ENCODE data around the gene INO80B.

INO80B gene

GRCh38 chr2:74507145-74507925 lies 52.4 kb downstream of the INO80B start, which contains the start of gene PCGF1:
Gene PCGF1 (minus strand): TSS chr2:74507695. CDS start chr2:74507668, 27 bp downstream.
- Histone ChIP-seq H3K9ac (ENCODE audit: low read depth, low read length) (peak within 1 kb of the TSS; percentile 69), H3K27me3 (ENCODE audit: insufficient read depth, low read length, poor library complexity) (no peaks in the 10 kb centered on the region), H4K20me1 (ENCODE audit: insufficient read depth, low read length) (no peaks in the 10 kb centered on the region), H3K9me3 (ENCODE audit: insufficient read depth, low read length, severe bottlenecking) (no peaks in the 10 kb centered on the region), H3K79me2 (ENCODE audit: insufficient read depth, low read length) (peaks cover 14% of the 10 kb centered on the region), H3K4me2 (ENCODE audit: insufficient read depth, low read length) (peak within 1 kb of the TSS; percentile 89), H3K27ac (ENCODE audit: low read length) (peak within 1 kb of the TSS; percentile 96), H3K4me3 (ENCODE audit: low read depth in 1 of 2, low read length in 2 of 2) (peak within 1 kb of the TSS; percentile 37 to 72), H2AFZ (ENCODE audit: low read depth, low read length) (peak within 1 kb of the TSS; percentile 88), H3K36me3 (ENCODE audit: insufficient read depth, low read length) (peaks cover 11% of the 10 kb centered on the region), H3K4me1 (ENCODE audit: insufficient read depth, low read length) (peaks cover 36% of the 10 kb centered on the region)
- ATAC-seq (ENCODE audit: insufficient read depth, low read depth): peak; percentile 89
- TF ChIP-seq EZH2 (IDR thresholded peaks at IDR 0.05; ENCODE audit: borderline replicate concordance, low read depth, low read length, severe bottlenecking): no peak
- peak; percentile 98 for TF ChIP-seq CTCF (IDR thresholded peaks at IDR 0.05; ENCODE audit: borderline replicate concordance, extremely low read depth, low read length, poor library complexity, severe bottlenecking)
- DNase-seq: peak; percentile 99

Data from DND-41 (cell line).